H1 (cell line): ENCODE results near the gene CPNE8. TPM values are rescaled to one million over a fixed set of nuclear protein-coding genes. Genes with fewer than 3 reads are reported as not detected.

Experiments
- CTCF ChIA-PET: fragments of 300-600 bp; sonication (Branson Sonifier 250); formaldehyde crosslinking; loops from one replicate; lab custom pipeline; 2021; ENCODE audit not compliant: partially characterized antibody; lab: Charles Lee
- POLR2A ChIA-PET: fragments of 300-600 bp; sonication (Branson Sonifier 250); formaldehyde crosslinking; loops from one replicate; lab custom pipeline; 2021; ENCODE audit warnings: inconsistent platforms; ENCODE audit not compliant: partially characterized antibody; lab: Charles Lee
- DNase-seq, 2 experiments: peaks; one replicate each; pipeline versions ENCODE4 v3.0.0 to v3.0.0-alpha.2; 2010 to 2022; ENCODE audit warnings: low spot score in 2 of 2, low read depth in 1 of 2, mixed read lengths in 1 of 2
- FAIRE-seq: peaks from 2 replicates; lab custom pipeline; 2011; peaks lifted over from hg19 to GRCh38; lab: Jason Lieb, UNC
- H2AFZ ChIP-seq: 2 replicates; pipeline ENCODE4 v1.8.1; 2012; ENCODE audit warnings: low read length, inconsistent platforms
- H2AK5ac ChIP-seq: 2 replicates; pipeline ENCODE4 v1.6.1; 2013; ENCODE audit warnings: low read depth, low read length
- H2BK120ac ChIP-seq: replicated peaks from 2 replicates; pipeline ENCODE3; 2013; ENCODE audit warnings: low read depth, low read length, inconsistent platforms
- H2BK12ac ChIP-seq: 2 replicates; pipeline ENCODE4 v1.6.1; 2013; ENCODE audit warnings: low read depth, low read length
- H2BK15ac ChIP-seq: 2 replicates; pipeline ENCODE4 v1.6.1; 2013; ENCODE audit warnings: low read length
- H2BK20ac ChIP-seq: 2 replicates; pipeline ENCODE4 v1.6.1; 2013; ENCODE audit warnings: low read length
- H2BK5ac ChIP-seq: 2 replicates; pipeline ENCODE4 v1.6.1; 2013; ENCODE audit warnings: low read depth, low read length
- H3K14ac ChIP-seq: 2 replicates; pipeline ENCODE4 v1.6.1; 2013; ENCODE audit warnings: inconsistent platforms; ENCODE audit not compliant: insufficient read length
- H3K18ac ChIP-seq: 2 replicates; pipeline ENCODE4 v1.6.1; 2013; ENCODE audit warnings: low read length; ENCODE audit errors: extremely low read depth
- H3K23ac ChIP-seq: 2 replicates; pipeline ENCODE4 v1.6.1; 2013; ENCODE audit warnings: inconsistent platforms; ENCODE audit not compliant: insufficient read length
- H3K23me2 ChIP-seq: 2 replicates; pipeline ENCODE4 v1.6.1; 2013; ENCODE audit warnings: low read depth, low read length
- H3K27ac ChIP-seq: 2 replicates; pipeline ENCODE4 v1.6.1; 2011; ENCODE audit warnings: low read depth, low read length, inconsistent platforms
- H3K27me3 ChIP-seq, 4 experiments: replicated peaks in 1 of 4; 1 replicate in 1 of 4; 2 replicates in 3 of 4; pipeline versions ENCODE4 v1.6.1 to v1.8.1; 2011 to 2013; ENCODE audit warnings: low read length in 3 of 4, mild to moderate bottlenecking in 3 of 4, inconsistent platforms in 2 of 4, mixed read lengths in 2 of 4, moderate library complexity in 1 of 4; ENCODE audit not compliant: control insufficient read depth in 3 of 4, insufficient read depth in 3 of 4; ENCODE audit errors: extremely low read depth in 1 of 4
- H3K36me3 ChIP-seq, 4 experiments: 2 replicates each; pipeline versions ENCODE4 v1.6.1 to v1.8.1; 2011 to 2013; ENCODE audit warnings: mild to moderate bottlenecking in 4 of 4, low read length in 3 of 4, moderate library complexity in 2 of 4, control low read depth in 1 of 4, inconsistent platforms in 1 of 4; ENCODE audit not compliant: insufficient read depth in 4 of 4, control insufficient read depth in 2 of 4
- H3K4ac ChIP-seq: replicated peaks from 2 replicates; pipeline ENCODE3; 2013; ENCODE audit warnings: low read length, low read depth, mixed read lengths, inconsistent platforms; ENCODE audit not compliant: insufficient read length
- H3K4me1 ChIP-seq, 4 experiments: replicated peaks in 1 of 4; 1 replicate in 1 of 4; 2 replicates in 3 of 4; pipeline versions ENCODE4 v1.6.1 to v1.8.1; 2011 to 2013; ENCODE audit warnings: low read length in 3 of 4, inconsistent platforms in 2 of 4, mixed read lengths in 1 of 4; ENCODE audit not compliant: insufficient read depth in 4 of 4, control insufficient read depth in 3 of 4
- H3K4me2 ChIP-seq, 2 experiments: 2 replicates each; pipeline versions ENCODE4 v1.6.1 to v1.8.1; 2011 to 2013; ENCODE audit warnings: low read depth in 2 of 2, low read length in 2 of 2, control low read depth in 1 of 2, inconsistent platforms in 1 of 2, mild to moderate bottlenecking in 1 of 2; ENCODE audit not compliant: insufficient read depth in 1 of 2
- H3K4me3 ChIP-seq, 4 experiments: fragments of 200-600, 300-600 bp in 1 of 4; sonication (generic), shearing (Covaris generic), sonication (Bioruptor Twin) in 1 of 4; 2 replicates each; pipeline versions ENCODE4 v1.5.1 to v1.8.1; 2011 to 2016; ENCODE audit warnings: low read length in 4 of 4, low read depth in 3 of 4, control low read depth in 2 of 4, inconsistent platforms in 2 of 4, mild to moderate bottlenecking in 2 of 4, mixed read lengths in 1 of 4, moderate library complexity in 1 of 4; ENCODE audit not compliant: insufficient read depth in 2 of 4; ENCODE audit errors: extremely low read depth in 1 of 4
- H3K56ac ChIP-seq: replicated peaks from 2 replicates; pipeline ENCODE3; 2013; ENCODE audit warnings: low read depth, mild to moderate bottlenecking, mixed read lengths, low read length, inconsistent platforms; ENCODE audit not compliant: insufficient read length
- H3K79me1 ChIP-seq: 2 replicates; pipeline ENCODE4 v1.6.1; 2013; ENCODE audit warnings: low read depth, low read length, control low read depth
- H3K79me2 ChIP-seq, 2 experiments: 2 replicates each; pipeline versions ENCODE4 v1.6.1 to v1.8.1; 2012 to 2013; ENCODE audit warnings: low read length in 2 of 2, mild to moderate bottlenecking in 2 of 2, inconsistent platforms in 1 of 2; ENCODE audit not compliant: insufficient read depth in 2 of 2, control insufficient read depth in 1 of 2
- H3K9ac ChIP-seq, 4 experiments: replicated peaks in 1 of 4; 1 replicate in 1 of 4; 2 replicates in 3 of 4; pipeline versions ENCODE4 v1.6.1 to v1.8.1; 2011 to 2013; ENCODE audit warnings: low read depth in 3 of 4, low read length in 3 of 4, control low read depth in 2 of 4, mild to moderate bottlenecking in 2 of 4, moderate library complexity in 2 of 4, inconsistent platforms in 1 of 4; ENCODE audit errors: extremely low read depth in 1 of 4
- H3K9me3 ChIP-seq, 2 experiments: 2 replicates each; pipeline versions ENCODE4 v1.6.1 to v1.8.1; 2012 to 2013; ENCODE audit warnings: mild to moderate bottlenecking in 2 of 2, moderate library complexity in 2 of 2, control low read depth in 1 of 2, inconsistent platforms in 1 of 2, low read depth in 1 of 2, low read length in 1 of 2, mixed read lengths in 1 of 2; ENCODE audit not compliant: insufficient read depth in 2 of 2
- H4K20me1 ChIP-seq, 2 experiments: replicated peaks in 1 of 2; 2 replicates each; pipeline versions ENCODE3 to v1.8.1; 2011 to 2013; ENCODE audit warnings: inconsistent platforms in 2 of 2, low read length in 2 of 2, mild to moderate bottlenecking in 1 of 2; ENCODE audit not compliant: insufficient read depth in 2 of 2, control insufficient read depth in 1 of 2
- H4K5ac ChIP-seq: 2 replicates; pipeline ENCODE4 v1.6.1; 2013; ENCODE audit warnings: low read length, low read depth, mixed read lengths, inconsistent platforms; ENCODE audit not compliant: insufficient read length
- H4K8ac ChIP-seq: 2 replicates; pipeline ENCODE4 v1.8.0; 2013; ENCODE audit warnings: mild to moderate bottlenecking, moderate library complexity, low read length, inconsistent platforms; ENCODE audit not compliant: insufficient read depth; ENCODE audit errors: extremely low read depth
- H4K91ac ChIP-seq: replicated peaks from 2 replicates; pipeline ENCODE3; 2013; ENCODE audit warnings: low read length, mixed read lengths, inconsistent platforms; ENCODE audit not compliant: insufficient read length
- ATF3 ChIP-seq: IDR thresholded peaks from 2 replicates; pipeline ENCODE4 v1.6.1; 2011; ENCODE audit warnings: low read depth, mild to moderate bottlenecking, low read length; ENCODE audit not compliant: insufficient read depth
- CEBPB ChIP-seq: IDR thresholded peaks from 2 replicates; pipeline ENCODE4 v1.6.1; 2012; ENCODE audit warnings: low read depth, low read length
- EGR1 ChIP-seq: IDR thresholded peaks from 2 replicates; pipeline ENCODE4 v1.6.1; 2011; ENCODE audit warnings: low read depth, low read length, borderline replicate concordance
- KDM4A ChIP-seq: IDR thresholded peaks from one replicate; pipeline ENCODE4 v1.7.1; 2012; ENCODE audit warnings: low read depth, mild to moderate bottlenecking, moderate library complexity, low read length, inconsistent platforms; ENCODE audit not compliant: severe bottlenecking
- SRF ChIP-seq: IDR thresholded peaks from 2 replicates; pipeline ENCODE4 v1.6.1; 2011; ENCODE audit warnings: mild to moderate bottlenecking, low read depth, low read length, moderate library complexity
- TCF12 ChIP-seq: IDR thresholded peaks from 2 replicates; pipeline ENCODE4 v1.6.1; 2011; ENCODE audit warnings: low read depth, mild to moderate bottlenecking, low read length
- WGBS, 2 experiments: shearing (Covaris generic) in 1 of 2; methylation state at CpG; one replicate each; pipeline versions ENCODE4 v1.1.6 to v1.1.7; 2013 to 2015; ENCODE audit warnings: low lambda C conversion rate in 2 of 2, mixed read lengths in 2 of 2, inconsistent platforms in 1 of 2, low coverage in 1 of 2, missing lambda C conversion rate in 1 of 2; ENCODE audit not compliant: insufficient replicate concordance in 2 of 2, insufficient coverage in 1 of 2, insufficient read length in 1 of 2; ENCODE audit errors: extremely low coverage in 1 of 2, missing lambda C conversion rate in 1 of 2; 5-methylcytosine and 5-hydroxymethylcytosine counted together
- polyA plus RNA-seq, 7 experiments: library from polyadenylated mRNA; depleted of rRNA in 3 of 7; stranded (reverse) in 5 of 7; unstranded in 2 of 7; fragments of >200 nt in 5 of 7; fragments of 200-250 nt in 2 of 7; gene quantifications; 1 replicate in 5 of 7; 2 replicates in 1 of 7; 4 replicates in 1 of 7; pipeline versions ENCODE4 v1.2.1 to v1.2.3, GENCODE V29; 2011 to 2013; ENCODE audit warnings: missing spikeins in 2 of 7, mixed read lengths in 2 of 7
- total RNA-seq: library from RNA; stranded (reverse); fragmentation: NEBNext Ultra II Directional; extraction: Animal tissue kit (Norgen Biotek cat#: 25700); gene quantifications from 2 replicates; pipeline ENCODE4 v1.2.1, GENCODE V29; 2021

The CPNE8 gene
- total and polyA plus RNA-seq, 2 of the 8 experiments (the other 6 are each of a cell fraction or from before 2014, with no cell fraction given): 2.5 to 6.8 TPM

DNA sequence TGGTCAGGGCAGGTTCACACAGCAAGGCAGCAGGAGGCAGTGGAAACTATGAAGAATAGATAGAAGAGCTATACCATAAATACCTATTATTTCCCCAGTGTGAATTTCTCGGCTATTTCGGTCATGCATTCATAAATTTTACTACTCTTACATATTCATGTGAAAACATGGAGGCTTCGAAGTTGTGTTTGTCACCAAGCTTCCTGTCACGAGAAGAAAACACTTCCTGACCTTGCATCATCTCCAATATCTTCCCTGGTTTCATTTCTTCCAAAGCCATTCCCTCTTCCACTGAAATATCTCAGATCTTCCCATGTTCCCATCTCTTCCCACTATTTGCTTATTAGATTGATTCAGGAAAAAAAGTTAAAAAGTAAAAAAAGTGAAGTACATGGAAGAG, 80.4 kb downstream of the CPNE8 start:
- H2BK20ac ChIP-seq: no peak overlapping the region

More for the DNA sequence above, 80.4 kb downstream of the CPNE8 start:
- H3K79me1 ChIP-seq: no peaks in the 10 kb centered on the region
- no peak overlapping the region for H3K56ac ChIP-seq
- 81% methylated on average over 4 of the region's 4 CpGs; no CpG with 5 or more reads in 1 of the 2 experiments for WGBS, 2 experiments
- CTCF ChIA-PET: no interaction called here
- no peak overlapping the region for H3K23ac ChIP-seq
- no peaks in the 10 kb centered on the region for H3K79me2 ChIP-seq
- no peaks in the 10 kb centered on the region for H3K9me3 ChIP-seq
- H4K5ac ChIP-seq: no peak overlapping the region
- no peaks in the 10 kb centered on the region for H3K23me2 ChIP-seq
- H3K4me2 ChIP-seq: no peak overlapping the region
- no peak overlapping the region for H3K4ac ChIP-seq
- no peak overlapping the region for H2AK5ac ChIP-seq
- no peak overlapping the region for H3K27ac ChIP-seq
- H3K4me1 ChIP-seq: no peaks in the 10 kb centered on the region
- H3K27me3 ChIP-seq: no peaks in the 10 kb centered on the region
- no peaks in the 10 kb centered on the region for H4K20me1 ChIP-seq
- H3K9ac ChIP-seq: no peak overlapping the region
- no peak overlapping the region for H2AFZ ChIP-seq
- H2BK120ac ChIP-seq: no peak overlapping the region
- no peak overlapping the region for H2BK15ac ChIP-seq
- H4K91ac ChIP-seq: no peak overlapping the region
- H2BK5ac ChIP-seq: no peak overlapping the region
- H2BK12ac ChIP-seq: no peak overlapping the region
- H3K14ac ChIP-seq: no peak overlapping the region
- no peak for TF ChIP-seq EGR1
- no peak for TF ChIP-seq CEBPB
- no peak for TF ChIP-seq KDM4A
- no peak for TF ChIP-seq TCF12
- TF ChIP-seq SRF: no peak
- no peak for TF ChIP-seq ATF3
- DNase-seq (no peak), FAIRE-seq (no peak)
- no peak overlapping the region for H3K4me3 ChIP-seq
- POLR2A ChIA-PET: no interaction called here
- H3K18ac ChIP-seq: no peak overlapping the region
- H4K8ac ChIP-seq: no peak overlapping the region
- no peaks in the 10 kb centered on the region for H3K36me3 ChIP-seq
